Astrocyte of the cerebellum (primary cell): Measurements from ENCODE around the gene GNLY.

Experiments
- DNase-seq: peaks from one replicate; pipeline ENCODE4 v3.0.0-alpha.2; 2011; ENCODE audit warnings: low read depth
- H3K4me3 ChIP-seq: 2 replicates; pipeline ENCODE4 v1.5.1; 2011; ENCODE audit warnings: mild to moderate bottlenecking, low read depth, low read length, moderate library complexity
- in situ Hi-C: cut with HindIII; loops from 2 replicates; pipeline ENCODE4 v1.10.0; 2017; ENCODE audit warnings: low sequenced_read_pairs
- TF ChIP-seq, protein P1 (sequence below): IDR thresholded peaks from 2 replicates; pipeline ENCODE4 v1.5.1; 2012; ENCODE audit warnings: low read length, low read depth, moderate library complexity, mild to moderate bottlenecking; ENCODE audit errors: missing control alignments

Gene GNLY

DNA sequence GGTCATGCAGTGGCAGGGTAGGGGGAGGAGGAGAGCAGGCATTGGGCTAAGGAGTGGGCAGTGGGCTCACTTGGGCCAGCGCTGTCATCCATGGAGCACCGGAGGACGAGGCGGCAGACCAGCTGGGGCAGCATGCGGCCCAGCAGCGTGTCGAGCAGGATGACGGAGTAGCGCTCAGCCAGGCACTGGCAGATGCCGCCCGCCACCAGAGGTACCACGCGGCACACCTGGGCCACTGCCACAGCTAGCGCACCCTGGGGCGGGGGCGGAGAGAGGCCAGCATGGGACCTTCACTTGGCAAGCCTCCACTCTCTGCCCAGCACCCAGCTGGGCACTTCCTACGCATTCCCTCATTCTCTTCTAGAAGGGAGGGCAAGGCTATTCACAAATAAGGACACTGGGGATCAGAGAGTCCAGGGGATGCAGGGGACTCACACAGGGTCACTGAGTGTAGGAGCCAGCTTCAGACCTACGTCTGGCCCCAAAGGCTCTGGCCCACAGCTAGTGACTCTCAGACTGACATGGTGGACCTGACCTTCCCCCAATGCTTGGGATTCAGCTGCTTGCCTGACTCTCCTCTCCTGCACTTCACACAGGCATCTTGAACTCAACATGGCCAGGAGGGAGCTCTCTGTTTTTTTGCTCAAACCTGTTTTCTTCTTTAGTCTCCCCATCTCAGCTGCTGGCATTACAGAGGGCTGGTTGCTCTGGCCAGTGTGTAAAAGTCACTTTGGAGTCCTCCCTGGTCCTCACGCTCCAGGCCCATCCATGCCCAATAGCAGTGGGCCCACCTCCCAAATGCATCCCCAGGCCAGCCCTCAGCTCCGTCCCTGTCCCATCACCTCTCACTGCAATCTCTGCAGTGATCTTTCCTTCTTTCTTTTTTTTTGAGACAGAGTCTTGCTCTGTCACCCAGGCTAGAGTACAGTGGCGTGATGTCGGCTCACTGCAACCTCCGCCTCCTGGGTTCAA, 30.3 kb upstream of the GNLY start:
- in situ Hi-C loops, result no loop called here
- TF ChIP-seq, protein P1, sequence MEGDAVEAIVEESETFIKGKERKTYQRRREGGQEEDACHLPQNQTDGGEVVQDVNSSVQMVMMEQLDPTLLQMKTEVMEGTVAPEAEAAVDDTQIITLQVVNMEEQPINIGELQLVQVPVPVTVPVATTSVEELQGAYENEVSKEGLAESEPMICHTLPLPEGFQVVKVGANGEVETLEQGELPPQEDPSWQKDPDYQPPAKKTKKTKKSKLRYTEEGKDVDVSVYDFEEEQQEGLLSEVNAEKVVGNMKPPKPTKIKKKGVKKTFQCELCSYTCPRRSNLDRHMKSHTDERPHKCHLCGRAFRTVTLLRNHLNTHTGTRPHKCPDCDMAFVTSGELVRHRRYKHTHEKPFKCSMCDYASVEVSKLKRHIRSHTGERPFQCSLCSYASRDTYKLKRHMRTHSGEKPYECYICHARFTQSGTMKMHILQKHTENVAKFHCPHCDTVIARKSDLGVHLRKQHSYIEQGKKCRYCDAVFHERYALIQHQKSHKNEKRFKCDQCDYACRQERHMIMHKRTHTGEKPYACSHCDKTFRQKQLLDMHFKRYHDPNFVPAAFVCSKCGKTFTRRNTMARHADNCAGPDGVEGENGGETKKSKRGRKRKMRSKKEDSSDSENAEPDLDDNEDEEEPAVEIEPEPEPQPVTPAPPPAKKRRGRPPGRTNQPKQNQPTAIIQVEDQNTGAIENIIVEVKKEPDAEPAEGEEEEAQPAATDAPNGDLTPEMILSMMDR, result no peak
- DNase-seq, result no peak

DNA sequence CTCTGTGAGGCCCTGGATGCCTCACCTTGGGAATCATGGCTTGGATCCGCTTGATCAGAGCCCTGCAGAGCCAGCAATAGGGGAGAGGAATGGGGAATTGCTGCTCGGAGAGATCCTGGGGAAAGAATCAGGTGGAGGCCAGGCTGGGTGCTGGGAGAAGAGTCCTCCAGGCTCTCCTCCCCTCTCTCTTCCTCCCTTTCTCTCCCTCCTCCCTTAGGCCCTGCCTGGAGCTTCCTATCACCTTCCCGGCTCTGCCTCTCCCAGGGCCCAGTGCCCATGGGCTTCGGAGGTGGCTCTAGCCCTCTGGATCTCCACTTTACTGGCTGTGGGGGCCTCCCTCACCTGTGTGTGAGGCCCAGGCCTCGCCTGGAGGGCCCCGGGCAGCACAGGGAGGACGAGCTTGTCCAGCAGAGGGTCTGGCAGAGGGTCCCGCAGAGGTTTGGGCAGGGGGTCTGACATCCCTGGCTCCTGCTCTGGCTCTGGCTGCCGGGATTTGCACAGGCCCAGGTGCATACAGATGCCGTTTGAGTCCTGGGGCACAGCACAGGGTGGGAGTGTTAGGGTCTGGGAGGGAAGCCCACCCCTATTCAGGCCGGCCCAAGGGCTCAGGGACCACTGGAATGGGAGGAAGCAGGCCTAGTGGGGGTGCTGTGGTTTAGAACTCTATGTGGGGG, 28.8 kb upstream of the GNLY start:
- H3K4me3 ChIP-seq, result no peak overlapping the region
- DNase-seq, result no peak
- TF ChIP-seq, protein P1, result no peak
- in situ Hi-C loops, result no loop called here

More for the DNA sequence above, 30.3 kb upstream of the GNLY start:
- H3K4me3 ChIP-seq, result no peak overlapping the region

DNA sequence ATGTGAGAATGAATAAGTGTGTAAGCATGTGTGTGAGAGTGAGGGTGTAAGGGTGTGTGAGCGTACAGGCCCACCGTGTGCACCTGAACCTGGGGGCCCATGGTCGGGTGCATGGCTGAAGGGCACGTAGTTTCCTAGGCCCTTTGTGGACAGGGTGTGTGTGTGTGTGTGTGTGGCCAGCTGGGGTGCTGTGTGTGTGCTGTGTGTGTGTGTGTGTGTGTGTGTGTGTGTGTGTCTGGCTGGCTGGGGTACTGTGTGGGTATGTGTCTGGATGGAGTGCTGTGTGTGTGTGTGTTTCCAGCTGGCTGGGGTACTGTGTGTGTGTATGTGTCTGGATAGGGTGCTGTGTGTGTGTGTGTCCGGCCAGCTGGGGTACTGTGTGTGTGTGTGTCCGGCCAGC, 28.1 kb upstream of the GNLY start:
- DNase-seq, result no peak
- in situ Hi-C loops, result no loop called here
- no peak overlapping the region for H3K4me3 ChIP-seq
- TF ChIP-seq, protein P1, result no peak

DNA sequence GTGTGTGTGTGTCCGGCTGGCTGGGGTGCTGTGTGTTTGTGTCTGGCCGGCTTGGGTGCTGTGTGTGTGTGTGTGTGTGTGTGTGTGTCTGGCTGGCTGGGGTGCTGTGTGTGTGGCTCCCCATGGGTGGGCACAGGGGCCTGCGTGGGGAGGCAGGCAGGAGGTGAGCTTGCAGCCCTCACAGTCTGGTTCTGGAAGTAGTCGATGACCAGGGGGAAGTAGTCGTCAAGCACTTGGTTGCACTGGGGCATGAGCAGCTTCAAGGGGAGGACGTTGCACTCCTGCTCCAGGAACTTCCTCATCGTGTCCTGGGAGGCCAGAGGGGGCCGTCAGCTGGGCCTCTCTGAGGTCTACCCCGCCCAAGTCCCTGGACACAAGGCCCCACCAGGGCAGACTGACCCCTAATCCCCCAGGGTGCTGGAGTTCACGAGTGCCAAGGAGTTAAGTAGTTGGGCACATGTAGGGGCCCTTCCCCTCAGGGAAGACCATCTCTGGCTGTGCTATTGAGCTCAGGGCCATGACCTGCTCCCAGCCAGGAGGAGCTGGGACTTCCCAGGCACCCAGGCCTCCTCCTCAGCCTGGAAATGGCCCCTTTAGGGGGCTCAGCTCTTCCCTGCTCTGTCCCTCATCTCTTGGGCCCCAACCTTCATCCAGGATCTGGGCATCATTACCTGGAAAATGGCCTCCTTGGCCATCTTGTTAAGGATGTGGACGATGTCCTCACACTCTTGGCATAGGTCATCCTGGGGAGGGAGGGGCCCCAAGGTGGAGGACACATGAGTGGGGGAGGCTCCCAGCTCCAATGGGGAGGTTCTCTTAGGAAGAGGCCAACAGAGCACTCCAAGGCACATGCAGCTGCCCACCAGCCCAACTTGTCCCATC, 27.5 kb upstream of the GNLY start:
- TF ChIP-seq, protein P1, result no peak
- no peak for DNase-seq
- H3K4me3 ChIP-seq, result no peak overlapping the region
- in situ Hi-C loops, result no loop called here

DNA sequence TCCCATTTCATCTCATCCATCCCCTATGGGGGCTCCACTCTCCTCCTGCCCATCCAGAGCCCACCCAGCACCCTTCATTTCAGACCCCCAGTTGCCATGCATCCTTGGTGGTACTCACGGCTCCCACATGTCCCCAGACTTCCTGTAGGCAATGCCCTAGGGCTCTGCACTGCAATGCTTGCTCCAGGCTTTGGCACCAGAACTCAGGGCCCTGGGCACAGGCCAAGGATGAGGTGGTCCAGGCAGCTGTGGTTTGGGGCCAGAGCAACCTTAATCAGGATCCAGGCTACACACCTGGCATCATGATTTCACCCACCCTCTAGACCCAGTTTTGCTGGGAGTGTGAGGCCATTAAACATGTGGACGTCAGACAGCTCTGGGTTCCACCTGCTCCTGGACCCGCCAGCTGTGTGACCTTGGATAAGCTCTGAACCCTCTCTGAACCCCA, 26.6 kb upstream of the GNLY start:
- TF ChIP-seq, protein P1, result no peak
- DNase-seq, result no peak
- H3K4me3 ChIP-seq, result no peak overlapping the region
- in situ Hi-C loops, result no loop called here
